Tibial nerve (tissue), 3 donors: ENCODE results near the gene MUC12.

Experiments
- CTCF ChIP-seq, 5 experiments: fragments of 200-600 bp in 3 of 5; fragments of 450-650 bp in 2 of 5; sonication (generic) in 3 of 5; IDR thresholded peaks; one replicate each; pipeline ENCODE4 v1.5.1; 2016 to 2019; ENCODE audit warnings: antibody characterized with exemption in 5 of 5, mild to moderate bottlenecking in 3 of 5, moderate library complexity in 2 of 5
- POLR2A ChIP-seq, 2 donors: fragments of 450-650 bp; IDR thresholded peaks; one replicate each; pipeline ENCODE4 v1.6.1; 2017; ENCODE audit warnings: antibody characterized with exemption in 2 of 2, mild to moderate bottlenecking in 2 of 2, moderate library complexity in 2 of 2

- TF ChIP-seq CTCF (IDR thresholded peaks at IDR 0.05) (no peak), POLR2A (IDR thresholded peaks at IDR 0.05) (no peak)
These were observed 91.6 kb downstream of the MUC12 start for GRCh38 chr7:101060992-101061391.
